HepG2 (cell line): ENCODE results near the gene HYOU1. TPM values are rescaled to one million over a fixed set of nuclear protein-coding genes. Genes with fewer than 3 reads are reported as not detected.
A peak's percentile ranks its signal among the peaks of the same experiment; 100 is the strongest.

Source experiments
- CBX5 ChIP-seq: sonication (generic); formaldehyde crosslinking; IDR thresholded peaks from 2 replicates; pipeline ENCODE4 v1.4.0; 2020; ENCODE audit warnings: missing genetic modification reagents, borderline replicate concordance
- CEBPB ChIP-seq: IDR thresholded peaks from 2 replicates; pipeline ENCODE4 v1.6.1; 2011; ENCODE audit warnings: low read depth, low read length, improper control_type of control experiment, borderline replicate concordance
- ISX ChIP-seq: sonication (generic); formaldehyde crosslinking; conservative IDR thresholded peaks from 2 replicates; pipeline ENCODE4 v1.5.0; 2020; ENCODE audit warnings: missing genetic modification reagents
- PLRG1 ChIP-seq: fragments of 450-650 bp; conservative IDR thresholded peaks from 2 replicates; pipeline ENCODE4 v1.6.1; 2016
- TOPORS ChIP-seq: sonication (generic); formaldehyde crosslinking; IDR thresholded peaks from 2 replicates; pipeline ENCODE4 v1.8.0; 2023; ENCODE audit warnings: mild to moderate bottlenecking, missing genetic modification reagents
- USF2 ChIP-seq, 2 experiments: sonication (generic) in 1 of 2; formaldehyde crosslinking in 1 of 2; IDR thresholded peaks; 2 replicates each; pipeline versions ENCODE4 v1.5.1 to v1.6.1; 2011 to 2020; ENCODE audit warnings: borderline replicate concordance in 1 of 2, low read depth in 1 of 2, low read length in 1 of 2, mild to moderate bottlenecking in 1 of 2, missing genetic modification reagents in 1 of 2, moderate library complexity in 1 of 2
- ZNF276 ChIP-seq: sonication (generic); formaldehyde crosslinking; IDR thresholded peaks from 2 replicates; pipeline ENCODE4 v1.4.0; 2020; ENCODE audit warnings: mild to moderate bottlenecking, low read depth, missing genetic modification reagents
- ZNF768 ChIP-seq: sonication (generic); formaldehyde crosslinking; IDR thresholded peaks from 2 replicates; pipeline ENCODE4 v1.4.0; 2020; ENCODE audit warnings: missing genetic modification reagents
- ZSCAN5A ChIP-seq: sonication (generic); formaldehyde crosslinking; IDR thresholded peaks from 2 replicates; pipeline ENCODE4 v1.8.0; 2022; ENCODE audit warnings: mild to moderate bottlenecking, missing genetic modification reagents, borderline replicate concordance
- polyA plus RNA-seq, 8 experiments: library from polyadenylated mRNA; depleted of rRNA in 3 of 8; stranded (reverse) in 7 of 8; unstranded in 1 of 8; fragments of >200 nt; fragmentation: Illumina TruSeq in 4 of 8; extraction: Trizol in 4 of 8; gene quantifications; 2 replicates each; pipeline versions ENCODE4 v1.2.1 to v1.2.3, GENCODE V29; 2011 to 2016; ENCODE audit warnings: low read depth in 4 of 8, missing spikeins in 1 of 8, mixed read lengths in 1 of 8; ENCODE audit not compliant: insufficient read depth in 1 of 8
- total RNA-seq, 5 experiments: library from RNA; depleted of rRNA; stranded (reverse); fragments of >200 nt; fragmentation: Illumina TruSeq; extraction: Trizol; gene quantifications; 2 replicates each; pipeline ENCODE4 v1.2.3, GENCODE V29; 2016; ENCODE audit warnings: low read depth in 1 of 5
- TF ChIP-seq, protein P1 (sequence below): sonication (generic); formaldehyde crosslinking; IDR thresholded peaks from 2 replicates; pipeline ENCODE4 v1.4.0; 2020; ENCODE audit warnings: missing genetic modification reagents, borderline replicate concordance
- TF ChIP-seq, protein P2 (sequence below): sonication (generic); formaldehyde crosslinking; IDR thresholded peaks from 2 replicates; pipeline ENCODE4 v1.4.0; 2020; ENCODE audit warnings: missing genetic modification reagents

The HYOU1 gene
- total and polyA plus RNA-seq, 2 of the 13 experiments (the other 11 are each of a cell fraction or from before 2014, with no cell fraction given): 127 to 155 TPM

- TF ChIP-seq ZNF276 (CRISPR knock-in tag) (0 out of 2 replicates have a peak, but pooled peaks have one; percentile 34), CBX5 (CRISPR knock-in tag) (peak; percentile 86), ZSCAN5A (0 out of 2 replicates have a peak, but pooled peaks have one; percentile 53), CEBPB (no peak), USF2 (IDR thresholded peaks at IDR 0.05; ENCODE audit: low read depth, low read length) (peak; percentile 98), USF2 (CRISPR knock-in tag; IDR thresholded peaks at IDR 0.05; ENCODE audit: borderline replicate concordance) (peak; percentile 99; the same call in 1 of the 2 replicates), ZNF768 (CRISPR knock-in tag) (peak; percentile 46; the same call in 1 of the 2 replicates), TOPORS (CRISPR knock-in tag) (0 out of 2 replicates have a peak, but pooled peaks have one; percentile 36), PLRG1 (no peak), ISX (CRISPR knock-in tag) (no peak)
- TF ChIP-seq, protein P1, sequence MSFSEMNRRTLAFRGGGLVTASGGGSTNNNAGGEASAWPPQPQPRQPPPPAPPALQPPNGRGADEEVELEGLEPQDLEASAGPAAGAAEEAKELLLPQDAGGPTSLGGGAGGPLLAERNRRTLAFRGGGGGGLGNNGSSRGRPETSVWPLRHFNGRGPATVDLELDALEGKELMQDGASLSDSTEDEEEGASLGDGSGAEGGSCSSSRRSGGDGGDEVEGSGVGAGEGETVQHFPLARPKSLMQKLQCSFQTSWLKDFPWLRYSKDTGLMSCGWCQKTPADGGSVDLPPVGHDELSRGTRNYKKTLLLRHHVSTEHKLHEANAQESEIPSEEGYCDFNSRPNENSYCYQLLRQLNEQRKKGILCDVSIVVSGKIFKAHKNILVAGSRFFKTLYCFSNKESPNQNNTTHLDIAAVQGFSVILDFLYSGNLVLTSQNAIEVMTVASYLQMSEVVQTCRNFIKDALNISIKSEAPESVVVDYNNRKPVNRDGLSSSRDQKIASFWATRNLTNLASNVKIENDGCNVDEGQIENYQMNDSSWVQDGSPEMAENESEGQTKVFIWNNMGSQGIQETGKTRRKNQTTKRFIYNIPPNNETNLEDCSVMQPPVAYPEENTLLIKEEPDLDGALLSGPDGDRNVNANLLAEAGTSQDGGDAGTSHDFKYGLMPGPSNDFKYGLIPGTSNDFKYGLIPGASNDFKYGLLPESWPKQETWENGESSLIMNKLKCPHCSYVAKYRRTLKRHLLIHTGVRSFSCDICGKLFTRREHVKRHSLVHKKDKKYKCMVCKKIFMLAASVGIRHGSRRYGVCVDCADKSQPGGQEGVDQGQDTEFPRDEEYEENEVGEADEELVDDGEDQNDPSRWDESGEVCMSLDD (CRISPR knock-in tag): no peak
- TF ChIP-seq, protein P2, sequence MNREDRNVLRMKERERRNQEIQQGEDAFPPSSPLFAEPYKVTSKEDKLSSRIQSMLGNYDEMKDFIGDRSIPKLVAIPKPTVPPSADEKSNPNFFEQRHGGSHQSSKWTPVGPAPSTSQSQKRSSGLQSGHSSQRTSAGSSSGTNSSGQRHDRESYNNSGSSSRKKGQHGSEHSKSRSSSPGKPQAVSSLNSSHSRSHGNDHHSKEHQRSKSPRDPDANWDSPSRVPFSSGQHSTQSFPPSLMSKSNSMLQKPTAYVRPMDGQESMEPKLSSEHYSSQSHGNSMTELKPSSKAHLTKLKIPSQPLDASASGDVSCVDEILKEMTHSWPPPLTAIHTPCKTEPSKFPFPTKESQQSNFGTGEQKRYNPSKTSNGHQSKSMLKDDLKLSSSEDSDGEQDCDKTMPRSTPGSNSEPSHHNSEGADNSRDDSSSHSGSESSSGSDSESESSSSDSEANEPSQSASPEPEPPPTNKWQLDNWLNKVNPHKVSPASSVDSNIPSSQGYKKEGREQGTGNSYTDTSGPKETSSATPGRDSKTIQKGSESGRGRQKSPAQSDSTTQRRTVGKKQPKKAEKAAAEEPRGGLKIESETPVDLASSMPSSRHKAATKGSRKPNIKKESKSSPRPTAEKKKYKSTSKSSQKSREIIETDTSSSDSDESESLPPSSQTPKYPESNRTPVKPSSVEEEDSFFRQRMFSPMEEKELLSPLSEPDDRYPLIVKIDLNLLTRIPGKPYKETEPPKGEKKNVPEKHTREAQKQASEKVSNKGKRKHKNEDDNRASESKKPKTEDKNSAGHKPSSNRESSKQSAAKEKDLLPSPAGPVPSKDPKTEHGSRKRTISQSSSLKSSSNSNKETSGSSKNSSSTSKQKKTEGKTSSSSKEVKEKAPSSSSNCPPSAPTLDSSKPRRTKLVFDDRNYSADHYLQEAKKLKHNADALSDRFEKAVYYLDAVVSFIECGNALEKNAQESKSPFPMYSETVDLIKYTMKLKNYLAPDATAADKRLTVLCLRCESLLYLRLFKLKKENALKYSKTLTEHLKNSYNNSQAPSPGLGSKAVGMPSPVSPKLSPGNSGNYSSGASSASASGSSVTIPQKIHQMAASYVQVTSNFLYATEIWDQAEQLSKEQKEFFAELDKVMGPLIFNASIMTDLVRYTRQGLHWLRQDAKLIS (CRISPR knock-in tag): 0 out of 2 replicates have a peak, but pooled peaks have one; percentile 68
Measured at GRCh38 chr11:119067371-119068222, 10.6 kb upstream of the HYOU1 start, which contains the start of gene VPS11 (continued).
